GM21717 (cell line): ENCODE measurements around the gene GALNT1.

Experiments used
- ATAC-seq: cut with Tn5 transposase; IDR thresholded peaks from one replicate; pipeline ENCODE4 v1.9.1; 2021; ENCODE audit warnings: mild to moderate bottlenecking, moderate library complexity; ENCODE audit not compliant: unreplicated experiment

The GALNT1 gene

DNA sequence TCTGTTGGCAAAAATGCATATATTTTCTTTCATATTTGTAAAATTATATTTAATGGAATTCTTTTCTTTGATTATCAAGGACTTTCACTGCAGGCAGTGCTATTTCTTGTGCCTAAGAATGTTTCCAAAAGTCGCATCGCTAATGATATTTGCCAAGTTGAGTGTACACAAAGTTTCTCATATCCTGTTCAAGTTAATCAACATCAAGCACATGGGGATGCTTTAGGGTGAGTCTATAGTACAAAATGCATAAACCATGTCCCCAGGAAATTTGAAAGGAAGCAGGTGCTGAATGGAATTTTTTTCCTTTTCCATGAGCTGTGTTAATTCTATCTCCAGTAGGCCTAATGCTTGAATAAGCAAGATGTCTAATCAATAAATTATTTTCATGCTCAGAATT, 129.7 kb downstream of the GALNT1 start:
- no peak for ATAC-seq

DNA sequence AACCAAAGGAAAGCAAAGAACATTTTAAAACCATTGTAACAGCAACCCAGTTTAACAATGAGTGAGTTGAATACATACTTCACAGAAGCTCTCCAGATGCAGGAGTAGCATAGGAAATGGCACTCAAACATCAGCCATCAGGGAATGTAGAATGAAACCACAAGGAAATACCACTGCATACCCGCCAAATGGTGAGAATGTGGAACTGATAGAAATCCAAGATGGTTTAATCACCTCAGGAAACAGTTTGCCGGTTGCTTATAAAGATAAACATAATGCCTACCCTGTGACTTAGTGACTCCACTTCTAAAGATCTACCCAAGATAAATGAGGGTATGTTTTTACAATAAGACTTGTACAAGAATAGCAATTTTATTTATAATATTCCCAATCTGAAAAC, 132.0 kb downstream of the GALNT1 start:
- ATAC-seq: no peak

DNA sequence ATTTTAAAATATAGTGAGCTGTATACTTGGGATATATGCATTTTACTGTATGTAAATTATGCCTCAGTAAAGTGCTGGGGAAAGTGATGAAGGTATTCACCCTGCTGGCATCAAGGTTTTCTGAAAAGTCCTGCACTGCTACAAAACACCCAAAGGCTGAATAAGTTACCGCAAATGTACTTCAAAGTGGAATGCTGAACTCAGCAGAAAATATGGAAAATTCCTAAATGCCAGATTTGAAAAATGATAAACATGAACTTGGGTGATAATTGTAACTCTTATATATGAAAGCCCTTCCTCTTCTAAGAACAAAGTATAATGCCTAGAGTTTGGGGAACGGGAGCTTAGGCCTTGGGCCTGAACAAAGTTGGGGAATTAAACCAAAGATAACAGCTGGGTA, 133.0 kb downstream of the GALNT1 start:
- ATAC-seq: no peak

DNA sequence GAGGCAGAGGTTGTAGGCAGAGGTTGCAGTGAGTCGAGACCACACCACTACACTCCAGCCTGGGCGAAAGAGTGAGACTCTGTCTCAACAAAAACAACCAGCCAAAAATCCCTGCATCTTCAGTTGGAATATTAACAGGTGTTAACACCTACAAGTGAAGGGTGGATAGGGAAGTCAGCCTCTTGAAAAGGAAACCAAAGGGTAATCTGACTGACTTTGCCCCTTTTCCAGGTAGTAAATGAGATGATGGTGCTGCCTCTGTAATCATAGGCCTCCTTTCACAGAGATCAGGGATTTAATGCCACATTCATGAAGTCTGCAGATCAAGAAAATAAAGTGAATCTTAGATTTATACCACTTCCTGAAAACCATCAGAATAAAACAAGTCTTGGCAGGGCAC, 133.6 kb downstream of the GALNT1 start:
- no peak for ATAC-seq

DNA sequence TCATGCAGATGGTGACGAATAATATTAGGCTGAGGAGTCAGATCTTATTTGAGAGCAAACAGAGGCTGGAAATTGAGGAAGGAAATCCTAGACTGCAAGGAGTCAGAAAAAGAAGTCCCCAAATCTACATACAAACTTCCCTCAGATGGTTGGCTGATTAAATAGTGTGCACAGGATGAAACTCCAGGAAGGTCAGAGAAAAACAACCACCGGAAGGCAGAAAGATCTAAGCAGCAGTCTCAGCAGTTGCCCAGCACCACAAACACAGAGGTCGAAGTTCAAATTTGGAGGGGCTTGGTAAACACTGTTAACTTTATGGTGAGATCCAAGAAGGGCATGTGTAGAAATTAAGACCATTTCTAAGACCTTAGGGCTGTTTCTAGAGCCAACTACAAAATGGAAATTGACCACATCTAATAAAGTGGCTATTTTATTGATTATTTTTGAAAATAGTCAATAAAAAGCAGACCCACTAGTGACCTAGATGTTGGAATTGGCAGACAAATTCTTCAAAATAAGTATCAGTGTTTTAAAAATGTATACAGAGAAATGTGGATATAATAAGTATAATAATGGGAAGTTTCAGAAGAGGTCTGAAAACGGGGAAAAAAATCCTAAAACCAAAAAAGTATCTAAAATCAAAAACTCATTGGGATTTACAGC, 134.8 kb downstream of the GALNT1 start:
- no peak for ATAC-seq

DNA sequence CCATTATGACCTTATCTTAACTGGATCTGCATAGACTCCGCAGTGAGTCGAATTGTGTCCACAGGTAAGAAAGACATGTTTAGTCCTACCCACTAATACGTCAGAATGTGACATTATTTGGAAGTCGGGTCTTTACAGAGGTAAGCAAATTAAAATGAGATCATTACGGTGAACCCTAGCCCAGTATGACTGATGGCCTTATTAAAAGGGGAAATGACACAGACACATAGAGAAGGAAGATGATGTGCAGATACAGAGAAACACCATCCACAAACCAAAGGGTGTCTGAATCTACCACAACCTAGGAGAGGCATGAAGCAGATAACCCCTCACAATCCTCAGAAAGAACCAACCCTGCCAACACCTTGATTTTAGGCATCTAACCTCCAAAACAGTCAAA, 135.6 kb downstream of the GALNT1 start:
- ATAC-seq: no peak

DNA sequence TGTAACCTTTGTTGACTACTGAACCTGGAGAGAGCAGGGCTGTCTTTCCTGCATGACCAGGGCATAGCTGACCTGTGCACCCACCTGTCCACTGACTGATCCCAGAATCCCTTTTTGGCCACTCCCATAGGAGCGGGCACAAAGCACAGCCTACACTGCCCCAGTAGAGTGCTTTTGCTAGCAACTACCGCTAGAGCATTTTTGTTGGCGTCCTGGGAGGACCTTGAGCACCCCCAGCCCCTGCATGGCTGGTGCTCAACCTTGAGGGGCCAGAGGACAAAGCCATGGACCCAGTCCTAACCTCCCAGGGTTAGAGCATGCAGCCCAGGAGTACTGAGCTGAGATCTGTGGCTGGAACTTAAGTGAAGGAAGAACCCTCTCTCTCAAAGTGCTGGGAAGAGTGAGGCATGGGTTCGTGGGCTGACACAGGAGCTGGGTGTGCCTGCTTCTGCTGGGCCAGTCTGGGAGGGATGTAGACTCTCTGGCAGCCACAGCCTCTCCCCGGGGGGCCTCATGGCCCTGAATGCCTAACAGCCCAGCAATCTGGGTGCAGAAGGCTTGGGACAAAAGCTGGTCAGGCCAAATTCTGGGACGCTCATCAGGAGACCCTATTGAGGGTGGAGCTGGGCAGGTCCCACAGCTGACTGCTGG, 140.0 kb downstream of the GALNT1 start:
- ATAC-seq: no peak

DNA sequence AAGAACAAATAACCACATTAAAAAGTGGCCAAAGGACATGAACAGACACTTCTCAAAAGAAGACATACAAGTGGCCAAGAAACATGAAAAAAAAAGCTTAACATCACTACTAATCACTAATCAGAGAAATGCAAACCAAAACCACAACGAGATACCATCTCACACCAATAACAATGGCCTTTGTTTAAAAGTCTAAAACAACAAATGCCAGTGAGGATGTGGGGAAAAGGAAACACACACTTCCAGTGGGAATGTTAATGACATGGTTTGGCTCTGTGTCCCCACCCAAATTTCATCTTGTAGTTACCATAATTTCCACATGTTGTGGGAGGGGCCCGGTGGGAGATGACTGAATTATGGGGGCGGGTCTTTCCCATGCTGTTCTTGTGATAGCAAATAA, 147.1 kb downstream of the GALNT1 start:
- ATAC-seq: no peak

DNA sequence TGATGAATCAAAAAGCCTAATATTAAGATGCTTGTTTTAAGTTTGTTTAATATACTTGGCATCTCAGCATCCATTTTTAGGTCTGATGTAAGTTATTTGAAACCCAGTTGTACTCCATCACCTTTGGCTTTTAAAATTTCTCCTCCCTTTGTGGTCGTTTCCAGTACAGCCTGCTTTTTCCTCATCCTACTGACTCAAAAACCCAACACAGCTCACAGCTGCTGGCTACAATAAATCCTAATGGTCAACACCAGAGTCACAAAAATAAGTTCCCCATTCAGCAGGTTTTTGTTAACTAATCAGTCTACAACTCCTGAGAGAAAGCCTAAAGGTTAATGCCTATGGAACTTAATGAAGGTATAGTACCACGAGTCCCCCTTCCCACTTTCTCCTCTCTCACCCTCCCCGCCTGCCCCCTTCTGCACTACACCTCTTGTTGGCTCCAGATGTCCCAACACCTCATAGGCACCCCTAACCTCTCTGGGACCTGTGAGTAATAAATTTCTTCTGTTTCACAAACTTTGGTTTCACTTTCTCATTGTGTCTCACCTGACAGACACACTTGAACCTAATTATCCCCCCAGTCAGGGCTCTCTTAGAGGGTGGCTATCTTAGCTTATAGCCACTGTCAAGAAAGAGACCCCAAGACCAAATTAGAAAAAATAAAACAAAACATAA, 148.6 kb downstream of the GALNT1 start:
- ATAC-seq: no peak

DNA sequence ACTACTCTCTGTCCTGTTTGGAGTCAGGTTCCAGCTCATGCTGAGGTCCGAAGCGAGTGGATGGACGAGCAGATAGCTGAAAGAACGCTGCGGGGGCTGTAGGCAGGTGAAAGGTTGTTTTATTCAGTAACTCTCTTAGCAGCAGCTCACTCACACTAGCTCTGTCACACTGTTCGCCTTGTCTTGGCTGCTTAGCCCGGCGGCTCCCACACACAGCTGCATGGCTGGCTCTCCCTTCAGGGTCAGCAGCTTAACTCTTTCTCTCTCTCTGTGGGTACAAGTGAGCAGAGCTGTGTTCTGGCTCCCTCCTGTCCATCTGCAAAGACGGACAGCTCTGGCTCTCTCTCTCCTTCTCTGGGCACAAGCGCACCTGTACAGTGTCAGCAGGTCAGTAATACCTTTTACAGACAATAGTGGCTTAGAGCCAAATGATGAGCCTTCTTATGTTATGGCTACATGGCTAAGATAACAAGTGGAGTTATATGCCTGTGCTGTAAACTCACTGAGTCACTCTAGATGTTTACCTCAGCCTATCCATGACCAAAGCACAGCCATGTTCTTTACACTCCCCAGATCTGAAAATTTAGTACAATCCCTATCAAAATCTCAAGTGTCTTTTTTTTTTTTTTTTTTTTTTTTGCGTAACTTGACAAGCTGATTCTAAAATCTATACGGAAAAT, 149.3 kb downstream of the GALNT1 start:
- no peak for ATAC-seq

DNA sequence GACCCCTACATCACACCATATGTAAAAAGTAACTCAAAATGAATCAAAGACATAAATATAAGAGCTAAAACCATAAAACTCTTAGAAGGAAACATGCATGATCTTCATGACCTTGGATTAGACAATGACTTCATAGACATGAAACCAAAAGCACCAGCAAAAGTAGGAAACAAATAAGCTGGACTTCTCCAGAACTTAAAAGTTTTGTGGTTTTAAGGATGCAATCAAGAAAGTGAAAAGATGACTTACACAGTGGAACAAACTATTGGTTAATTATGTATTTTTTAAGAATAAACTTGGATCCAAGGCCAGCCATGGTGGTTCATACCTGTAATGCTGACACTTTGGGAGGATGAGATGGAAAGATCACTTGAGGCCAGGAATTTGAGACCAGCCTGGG, 150.2 kb downstream of the GALNT1 start:
- no peak for ATAC-seq

DNA sequence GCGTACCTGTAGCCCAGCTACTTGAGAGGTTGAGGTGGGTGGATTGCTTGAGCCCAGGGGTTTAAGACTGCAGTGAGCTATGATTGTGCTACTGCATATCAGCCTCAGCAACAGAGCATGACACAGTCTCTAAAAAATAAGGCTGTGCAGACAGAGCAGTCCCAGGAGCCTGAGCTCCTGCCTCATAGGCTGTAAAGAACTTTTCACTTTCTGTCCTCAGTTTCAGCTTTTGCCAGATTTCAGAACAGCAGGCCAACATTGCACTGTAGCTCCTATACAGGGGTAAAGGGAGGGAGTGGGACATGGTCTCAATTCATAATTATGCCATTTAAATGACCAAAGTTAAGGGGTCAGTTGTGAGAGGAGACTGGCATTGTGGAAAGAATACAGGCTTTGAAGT, 150.6 kb downstream of the GALNT1 start:
- no peak for ATAC-seq

DNA sequence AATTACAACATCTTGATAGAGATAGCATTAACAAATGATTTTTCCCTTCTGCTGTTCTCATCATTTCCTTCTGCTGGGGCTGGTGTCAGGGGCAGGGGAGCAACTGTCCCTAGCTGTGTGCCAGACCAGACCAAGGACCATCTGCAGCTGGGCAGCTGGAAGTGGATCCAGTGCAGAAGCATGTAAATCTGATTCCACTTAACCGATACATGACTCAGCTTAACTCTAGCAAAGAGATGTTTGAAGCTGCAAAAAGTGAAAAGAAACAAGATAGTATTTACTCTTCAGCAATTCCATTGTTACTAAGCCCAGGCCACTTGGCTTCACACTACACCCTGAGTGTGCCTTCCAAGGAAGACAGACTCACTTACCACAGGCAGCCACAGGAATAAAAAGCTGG, 151.1 kb downstream of the GALNT1 start:
- no peak for ATAC-seq

DNA sequence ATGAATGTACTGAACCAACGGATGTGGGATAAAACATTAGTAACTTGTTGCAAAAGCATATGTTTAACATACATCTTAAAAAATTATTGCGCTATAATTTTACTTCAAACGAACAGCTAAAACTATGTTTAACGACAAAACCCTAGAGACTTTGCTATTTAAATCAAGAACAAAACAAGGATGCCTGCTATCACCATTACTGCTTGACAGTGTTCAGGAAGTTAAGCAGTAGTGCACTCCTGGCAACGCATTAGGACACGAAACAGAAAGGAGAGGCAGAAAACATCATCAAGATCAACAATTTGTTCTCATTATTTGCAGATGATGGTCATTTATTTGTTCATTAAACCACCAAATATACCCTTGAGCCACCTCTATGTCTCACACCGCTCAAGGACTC, 151.9 kb downstream of the GALNT1 start:
- ATAC-seq: no peak

DNA sequence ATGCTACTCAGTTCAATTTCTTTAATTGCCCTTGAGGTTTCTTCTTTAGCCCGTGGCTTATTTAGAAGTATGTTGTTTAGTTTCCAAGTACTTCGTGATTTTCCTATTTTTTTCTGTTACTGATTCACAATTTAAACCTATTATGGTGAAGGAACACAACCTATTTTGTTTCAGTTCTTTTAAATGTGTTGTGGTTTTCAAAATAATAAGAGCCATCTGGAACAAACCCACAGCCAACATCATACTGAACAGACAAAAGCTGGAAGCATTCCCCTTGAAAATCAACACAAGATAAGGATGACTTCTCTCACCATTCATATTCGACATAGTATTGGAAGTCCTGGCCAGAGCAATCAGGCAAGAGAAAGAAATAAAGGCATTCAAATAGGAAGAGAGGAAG, 155.2 kb downstream of the GALNT1 start:
- no peak for ATAC-seq

DNA sequence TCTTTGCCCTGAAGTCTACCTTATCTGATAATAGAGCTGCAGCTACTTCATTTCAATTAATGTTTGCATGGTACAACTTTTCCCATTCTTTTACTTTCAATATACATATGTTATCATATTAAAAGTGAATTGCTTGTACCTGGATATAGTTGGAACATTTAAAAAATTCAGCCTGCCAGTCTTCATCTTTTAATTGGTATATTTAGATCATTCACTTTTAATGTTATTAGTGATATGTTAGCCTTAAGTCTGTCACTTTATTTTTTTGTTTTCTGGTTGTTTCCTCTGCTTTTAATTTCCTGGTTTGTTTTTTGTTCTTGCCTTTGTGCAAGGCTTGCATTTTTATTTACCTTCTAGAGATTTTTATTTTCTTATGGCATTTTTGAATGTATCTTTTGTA, 158.2 kb downstream of the GALNT1 start:
- no peak for ATAC-seq

DNA sequence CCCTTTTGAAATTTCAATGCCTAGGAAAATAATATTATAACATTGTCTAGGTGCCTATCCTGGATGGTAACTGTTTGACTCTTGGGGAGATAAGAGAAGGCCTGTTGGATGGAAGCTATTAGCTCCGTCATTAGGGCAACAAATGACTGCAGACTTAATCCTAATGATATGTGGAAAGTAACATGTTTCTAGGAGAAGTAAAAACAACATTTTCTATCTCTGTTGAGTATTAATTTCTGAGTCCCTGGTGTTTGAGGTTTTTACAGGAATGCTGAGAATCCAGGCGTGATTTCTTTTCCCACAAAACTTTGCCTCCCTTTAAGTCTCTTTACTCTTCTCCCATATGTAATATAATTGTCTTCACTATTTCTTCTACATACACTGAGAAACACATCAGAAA, 159.1 kb downstream of the GALNT1 start:
- no peak for ATAC-seq

DNA sequence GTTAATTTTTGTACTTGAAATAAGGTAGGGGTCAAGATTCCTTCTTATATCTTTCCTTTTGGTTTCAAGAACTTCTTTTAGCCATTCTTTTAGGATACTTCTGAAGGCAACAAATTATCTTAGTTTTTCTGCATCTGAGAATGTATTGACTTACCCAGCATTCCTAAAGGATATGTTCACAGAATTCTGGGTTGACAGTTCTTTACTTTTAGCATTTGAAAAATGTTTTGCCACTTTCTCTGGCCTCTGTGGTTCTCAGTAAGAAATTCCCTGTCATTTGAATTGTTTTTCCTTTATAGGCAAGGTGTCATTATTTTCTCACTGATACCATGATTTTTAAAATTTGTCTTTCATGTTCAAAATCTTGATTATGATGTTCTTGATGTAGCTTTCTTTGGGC, 162.4 kb downstream of the GALNT1 start:
- no peak for ATAC-seq

DNA sequence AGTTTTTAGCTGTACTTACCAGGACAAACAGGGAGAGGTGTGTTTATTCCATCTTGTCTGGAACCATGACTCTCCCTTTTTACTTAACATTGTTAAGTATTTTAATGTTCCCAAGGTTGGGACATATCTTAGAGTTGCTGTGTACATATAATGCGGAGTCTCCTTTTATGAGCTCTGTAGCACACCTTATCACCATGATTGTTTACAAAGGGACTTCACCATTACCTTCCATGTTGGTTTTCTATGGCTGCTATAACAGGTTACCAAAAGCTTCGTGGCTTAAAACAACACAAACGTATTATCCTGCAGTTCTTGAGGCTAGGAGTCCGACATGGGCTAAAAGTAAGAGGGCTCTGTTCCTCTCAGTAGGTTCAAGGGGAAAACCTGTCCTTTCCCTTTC, 164.3 kb downstream of the GALNT1 start:
- ATAC-seq: no peak

DNA sequence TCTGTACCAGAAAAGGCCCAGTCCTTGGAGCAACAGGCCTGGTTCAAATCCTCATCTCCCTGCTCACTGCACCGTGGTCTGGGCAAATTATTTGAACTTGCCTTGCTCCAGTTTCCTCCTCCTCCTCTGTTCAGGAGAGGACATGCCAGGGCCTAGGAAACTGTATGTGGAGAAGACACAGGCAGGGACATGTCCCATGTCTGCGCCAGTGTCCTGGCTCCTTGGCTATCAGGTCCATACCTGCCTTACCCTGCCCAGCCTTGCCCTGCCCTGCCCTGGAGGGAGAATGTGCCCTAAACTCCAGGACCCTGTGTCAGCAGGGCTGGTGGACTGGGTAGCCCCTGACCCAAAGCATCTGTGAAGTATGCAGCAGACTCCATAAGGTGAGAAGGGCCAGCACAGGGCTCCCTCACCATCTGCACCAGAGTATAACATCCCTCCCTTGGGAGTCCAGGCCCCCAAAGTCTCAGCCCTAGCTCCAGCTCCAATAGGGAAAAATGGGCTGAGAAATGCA, 165.3 kb downstream of the GALNT1 start:
- no peak for ATAC-seq

DNA sequence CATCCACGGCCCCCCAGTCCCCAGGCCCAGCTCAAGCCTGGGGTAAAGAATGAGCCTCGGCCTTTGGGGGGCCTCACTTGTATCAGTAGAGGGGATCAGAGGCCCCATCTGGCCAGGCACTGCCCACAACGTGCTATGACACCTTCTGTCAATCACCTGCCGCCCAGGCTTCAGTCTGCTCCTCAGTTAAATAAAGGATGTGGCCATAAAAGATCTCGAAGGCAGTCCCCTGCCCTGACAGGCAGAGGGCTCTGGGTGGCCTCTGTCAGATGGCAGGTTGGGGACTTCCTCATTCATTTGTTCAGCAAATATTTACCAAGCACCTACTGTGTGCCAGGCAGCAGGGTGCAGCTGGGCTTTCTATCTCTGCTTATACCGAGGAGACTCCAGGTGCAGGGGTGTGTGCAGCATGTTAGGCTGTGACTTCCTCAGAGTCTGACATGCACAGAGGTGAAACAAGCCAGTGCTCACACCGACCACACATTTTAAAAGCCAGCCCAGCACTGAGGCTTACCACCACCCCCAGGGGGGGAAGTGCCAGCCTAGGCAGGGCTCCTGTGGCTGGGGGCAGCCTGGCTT, 166.4 kb downstream of the GALNT1 start:
- ATAC-seq: no peak
